Activated CD4-positive, alpha-beta T cell treated with anti-CD3 and anti-CD28 coated beads, Interleukin-2, amount 50 U/mL, for 1 hour (primary cell): ENCODE data around the gene TSEN34.
"Not testable (repeated sequence)": the region's sequence is repeated elsewhere in the genome, so short reads cannot be mapped to it uniquely, and the experiment has no call there.

Source experiments
- DNase-seq: peaks from one replicate; pipeline ENCODE4 v3.0.0-alpha.2; 2020

The TSEN34 gene

GRCh38 chr19:54209811-54210494 is 18.8 kb downstream of the TSEN34 start:
- no peak for DNase-seq

GRCh38 chr19:54211235-54211634 is 20.1 kb downstream of the TSEN34 start:
- DNase-seq: no peak

- not testable (repeated sequence) for DNase-seq
Measured at GRCh38 chr19:54214217-54214616, 23.1 kb downstream of the TSEN34 start.

GRCh38 chr19:54214734-54215133 is 23.6 kb downstream of the TSEN34 start:
- not testable (repeated sequence) for DNase-seq

- DNase-seq: no peak
Measured at GRCh38 chr19:54216869-54217268, 25.8 kb downstream of the TSEN34 start.

- DNase-seq: not testable (repeated sequence)
Measured at GRCh38 chr19:54217517-54218247, 26.6 kb downstream of the TSEN34 start.

GRCh38 chr19:54218259-54218658 is 27.2 kb downstream of the TSEN34 start:
- DNase-seq: no peak

- no peak for DNase-seq
Measured at GRCh38 chr19:54218960-54219661, 28.0 kb downstream of the TSEN34 start.

- not testable (repeated sequence) for DNase-seq
Measured at GRCh38 chr19:54219702-54220101, 28.6 kb downstream of the TSEN34 start.

GRCh38 chr19:54221947-54222346 is 30.8 kb downstream of the TSEN34 start:
- DNase-seq: not testable (repeated sequence)

- not testable (repeated sequence) for DNase-seq
Measured at GRCh38 chr19:54222474-54223276, 31.6 kb downstream of the TSEN34 start, which contains the start of gene LILRB3. LILRB3 (minus strand) TSS chr19:54223007; CDS start chr19:54222976, 31 bp downstream.

GRCh38 chr19:54223277-54223936 is 32.3 kb downstream of the TSEN34 start:
- not testable (repeated sequence) for DNase-seq

- not testable (repeated sequence) for DNase-seq
Measured at GRCh38 chr19:54223937-54224281, 32.8 kb downstream of the TSEN34 start.

GRCh38 chr19:54224619-54225018 is 33.5 kb downstream of the TSEN34 start:
- DNase-seq: not testable (repeated sequence)

GRCh38 chr19:54229146-54229545 is 38.0 kb downstream of the TSEN34 start:
- no peak for DNase-seq

- no peak for DNase-seq
Measured at GRCh38 chr19:54230031-54230430, 38.9 kb downstream of the TSEN34 start.

- peak; percentile 92 for DNase-seq
Measured at GRCh38 chr19:54231077-54231931, 40.2 kb downstream of the TSEN34 start.

GRCh38 chr19:54233941-54234340 is 42.8 kb downstream of the TSEN34 start:
- no peak for DNase-seq

GRCh38 chr19:54239491-54240371 is 48.6 kb downstream of the TSEN34 start:
- not testable (repeated sequence) for DNase-seq
